BJ (cell line): Measurements from ENCODE around the gene ARHGEF2. TPM values are rescaled to one million over a fixed set of nuclear protein-coding genes. Genes with fewer than 3 reads are reported as not detected.

Source experiments
- CTCF ChIA-PET: fragments of 350-600 bp; formaldehyde crosslinking; extraction: SDS; loops from one replicate; lab custom pipeline; 2021; ENCODE audit warnings: antibody characterized with exemption, inconsistent platforms; lab: Yijun Ruan, JAX
- POLR2A ChIA-PET: fragments of 300-600 bp; sonication (Branson Sonifier 250); formaldehyde crosslinking; extraction: SDS; loops from one replicate; lab custom pipeline; 2021; ENCODE audit warnings: antibody characterized with exemption; lab: Charles Lee
- DNase-seq: peaks from one replicate; pipeline ENCODE4 v3.0.0-alpha.2; 2011; ENCODE audit warnings: low read depth
- H3K27me3 ChIP-seq: 2 replicates; pipeline ENCODE4 v1.6.0; 2011; ENCODE audit warnings: low read length; ENCODE audit not compliant: control insufficient read depth, insufficient read depth
- H3K36me3 ChIP-seq: 2 replicates; pipeline ENCODE4 v1.5.1; 2011; ENCODE audit warnings: low read length; ENCODE audit not compliant: control insufficient read depth, insufficient read depth
- H3K4me3 ChIP-seq: 2 replicates; pipeline ENCODE4 v1.5.1; 2011; ENCODE audit warnings: low read depth, mild to moderate bottlenecking, control low read depth, low read length
- polyA plus RNA-seq: library from polyadenylated mRNA; depleted of rRNA; stranded (reverse); fragments of >200 nt; gene quantifications from 2 replicates; pipeline ENCODE4 v1.2.3, GENCODE V29; 2011
- TF ChIP-seq, protein P1 (sequence below): IDR thresholded peaks from 2 replicates; pipeline ENCODE4 v1.5.1; 2011; ENCODE audit warnings: low read depth, mild to moderate bottlenecking, control low read depth, inconsistent platforms, low read length, moderate library complexity; ENCODE audit not compliant: insufficient read depth

ARHGEF2 gene
- polyA plus RNA-seq, 1 experiment, result 213 TPM

DNA sequence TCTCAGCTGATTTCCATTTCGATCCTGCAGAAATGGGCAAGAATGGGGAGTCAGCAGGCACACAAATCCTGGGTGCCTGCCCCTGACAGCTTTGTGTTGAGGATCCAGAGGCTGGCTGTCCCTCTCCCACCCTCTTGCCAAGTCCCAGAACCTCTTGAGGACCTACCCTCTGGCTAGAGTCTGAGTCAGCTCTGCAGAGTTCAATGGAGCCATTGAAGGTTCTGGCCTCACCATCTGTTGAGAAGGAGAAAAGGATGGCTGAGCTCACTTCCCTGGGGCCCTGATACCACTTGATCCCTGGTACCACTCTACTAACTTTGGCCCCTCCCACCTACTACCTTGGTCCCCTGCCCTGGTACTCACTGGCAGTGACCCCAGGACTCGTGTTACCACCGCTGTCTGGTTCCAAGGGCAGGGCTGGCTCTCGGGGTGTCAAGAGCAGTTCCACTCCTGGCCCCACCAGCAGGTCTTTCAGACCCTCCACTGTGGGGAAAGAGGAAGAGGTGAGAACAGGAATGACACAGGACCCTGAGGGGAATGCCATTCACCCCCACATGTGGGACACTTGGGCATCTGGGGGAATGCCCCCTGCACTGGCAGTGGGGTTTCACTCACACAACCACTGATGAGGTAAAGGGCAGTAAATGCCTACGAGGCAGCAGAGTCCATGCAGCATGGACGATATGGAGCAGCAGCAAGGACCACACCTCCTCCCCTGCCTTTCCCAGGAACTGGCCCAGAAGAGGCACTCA, 26.4 kb downstream of the ARHGEF2 start:
- ChIA-PET CTCF (interaction anchor here (0.6 to 1.4 kb wide), 3 partner anchors 17 to 38 kb away, joined by 3 read pairs; no protein-coding TSS in a partner anchor), POLR2A (no interaction called here)
- TF ChIP-seq, protein P1, sequence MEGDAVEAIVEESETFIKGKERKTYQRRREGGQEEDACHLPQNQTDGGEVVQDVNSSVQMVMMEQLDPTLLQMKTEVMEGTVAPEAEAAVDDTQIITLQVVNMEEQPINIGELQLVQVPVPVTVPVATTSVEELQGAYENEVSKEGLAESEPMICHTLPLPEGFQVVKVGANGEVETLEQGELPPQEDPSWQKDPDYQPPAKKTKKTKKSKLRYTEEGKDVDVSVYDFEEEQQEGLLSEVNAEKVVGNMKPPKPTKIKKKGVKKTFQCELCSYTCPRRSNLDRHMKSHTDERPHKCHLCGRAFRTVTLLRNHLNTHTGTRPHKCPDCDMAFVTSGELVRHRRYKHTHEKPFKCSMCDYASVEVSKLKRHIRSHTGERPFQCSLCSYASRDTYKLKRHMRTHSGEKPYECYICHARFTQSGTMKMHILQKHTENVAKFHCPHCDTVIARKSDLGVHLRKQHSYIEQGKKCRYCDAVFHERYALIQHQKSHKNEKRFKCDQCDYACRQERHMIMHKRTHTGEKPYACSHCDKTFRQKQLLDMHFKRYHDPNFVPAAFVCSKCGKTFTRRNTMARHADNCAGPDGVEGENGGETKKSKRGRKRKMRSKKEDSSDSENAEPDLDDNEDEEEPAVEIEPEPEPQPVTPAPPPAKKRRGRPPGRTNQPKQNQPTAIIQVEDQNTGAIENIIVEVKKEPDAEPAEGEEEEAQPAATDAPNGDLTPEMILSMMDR, result no peak
- H3K27me3 ChIP-seq, result no peaks in the 10 kb centered on the region
- peaks cover 55% of the 10 kb centered on the region for H3K36me3 ChIP-seq
- no peak for DNase-seq
- H3K4me3 ChIP-seq, result no peak overlapping the region

GRCh38 chr1:155950829-155951228, 27.5 kb downstream of the ARHGEF2 start:
- ChIA-PET CTCF (interaction anchor here (1.2 kb wide), 2 partner anchors 27 to 38 kb away, joined by 3 to 5 read pairs; partner anchors contain the start of gene ARHGEF2), POLR2A (no interaction called here)
- TF ChIP-seq, protein P1, result no peak
- DNase-seq, result no peak
- H3K27me3 ChIP-seq, result no peaks in the 10 kb centered on the region
- H3K4me3 ChIP-seq, result no peak overlapping the region
- H3K36me3 ChIP-seq, result peaks cover 64% of the 10 kb centered on the region

- DNase-seq, result no peak
- Histone ChIP-seq H3K27me3 (no peaks in the 10 kb centered on the region), H3K36me3 (peaks cover 53% of the 10 kb centered on the region), H3K4me3 (no peak overlapping the region)
- CTCF ChIA-PET, result interaction anchor here (1.2 to 1.6 kb wide), 4 partner anchors 10 to 42 kb away, joined by 4 to 6 read pairs (median 4); no protein-coding TSS in a partner anchor
- TF ChIP-seq, protein P1, result no peak
- POLR2A ChIA-PET, result no interaction called here
Measured at GRCh38 chr1:155947741-155948140, 30.6 kb downstream of the ARHGEF2 start.

- ChIA-PET CTCF (interaction anchor here (1.2 to 1.6 kb wide), 3 partner anchors 9 to 42 kb away, joined by 4 to 6 read pairs (median 4); no protein-coding TSS in a partner anchor), POLR2A (no interaction called here)
- TF ChIP-seq, protein P1, result no peak
- DNase-seq, result no peak
- Histone ChIP-seq H3K4me3 (no peak overlapping the region), H3K27me3 (no peaks in the 10 kb centered on the region), H3K36me3 (peaks cover 48% of the 10 kb centered on the region)
Measured at GRCh38 chr1:155947292-155947691, 31.1 kb downstream of the ARHGEF2 start.

GRCh38 chr1:155946633-155947219, 31.6 kb downstream of the ARHGEF2 start:
- Histone ChIP-seq H3K36me3 (peaks cover 43% of the 10 kb centered on the region), H3K4me3 (no peak overlapping the region), H3K27me3 (no peaks in the 10 kb centered on the region)
- POLR2A ChIA-PET, result no interaction called here
- DNase-seq, result no peak
- TF ChIP-seq, protein P1, result no peak
- CTCF ChIA-PET, result interaction anchor here (0.8 kb wide), 1 partner anchor 44 kb away, joined by 3 read pairs; no protein-coding TSS in a partner anchor
